Stomach (tissue), 4 donors: ENCODE data around the gene ETV6.

Experiments used
- EP300 ChIP-seq: sonication (generic); formaldehyde crosslinking; IDR thresholded peaks from one replicate; pipeline ENCODE4 v1.6.1; 2017; ENCODE audit warnings: antibody characterized with exemption
- POLR2A ChIP-seq, 4 donors: fragments of 450-650 bp; IDR thresholded peaks; one replicate each; pipeline ENCODE4 v1.6.1; 2016; ENCODE audit warnings: antibody characterized with exemption in 4 of 4, control low read depth in 2 of 4, mild to moderate bottlenecking in 1 of 4, moderate library complexity in 1 of 4
- POLR2AphosphoS5 ChIP-seq, 3 donors: sonication (generic); formaldehyde crosslinking; IDR thresholded peaks; one replicate each; pipeline ENCODE4 v1.6.1; 2016; ENCODE audit warnings: antibody characterized with exemption in 3 of 3
- TF ChIP-seq, protein P1 (sequence below), 7 experiments: fragments of 450-650 bp in 4 of 7; fragments of 200-600 bp in 3 of 7; sonication (generic) in 3 of 7; IDR thresholded peaks; one replicate each; pipeline ENCODE4 v1.5.1; 2016 to 2019; ENCODE audit warnings: antibody characterized with exemption in 7 of 7, control low read depth in 2 of 7, mild to moderate bottlenecking in 1 of 7

- no peak for TF ChIP-seq POLR2A (IDR thresholded peaks at IDR 0.05)
- TF ChIP-seq, protein P1, sequence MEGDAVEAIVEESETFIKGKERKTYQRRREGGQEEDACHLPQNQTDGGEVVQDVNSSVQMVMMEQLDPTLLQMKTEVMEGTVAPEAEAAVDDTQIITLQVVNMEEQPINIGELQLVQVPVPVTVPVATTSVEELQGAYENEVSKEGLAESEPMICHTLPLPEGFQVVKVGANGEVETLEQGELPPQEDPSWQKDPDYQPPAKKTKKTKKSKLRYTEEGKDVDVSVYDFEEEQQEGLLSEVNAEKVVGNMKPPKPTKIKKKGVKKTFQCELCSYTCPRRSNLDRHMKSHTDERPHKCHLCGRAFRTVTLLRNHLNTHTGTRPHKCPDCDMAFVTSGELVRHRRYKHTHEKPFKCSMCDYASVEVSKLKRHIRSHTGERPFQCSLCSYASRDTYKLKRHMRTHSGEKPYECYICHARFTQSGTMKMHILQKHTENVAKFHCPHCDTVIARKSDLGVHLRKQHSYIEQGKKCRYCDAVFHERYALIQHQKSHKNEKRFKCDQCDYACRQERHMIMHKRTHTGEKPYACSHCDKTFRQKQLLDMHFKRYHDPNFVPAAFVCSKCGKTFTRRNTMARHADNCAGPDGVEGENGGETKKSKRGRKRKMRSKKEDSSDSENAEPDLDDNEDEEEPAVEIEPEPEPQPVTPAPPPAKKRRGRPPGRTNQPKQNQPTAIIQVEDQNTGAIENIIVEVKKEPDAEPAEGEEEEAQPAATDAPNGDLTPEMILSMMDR (IDR thresholded peaks at IDR 0.05) = no peak
- no peak for TF ChIP-seq EP300
- no peak for TF ChIP-seq POLR2AphosphoS5 (IDR thresholded peaks at IDR 0.05)
Observed at GRCh38 chr12:11669348-11669747, 19.9 kb downstream of the ETV6 start.
